Activated T-helper 9 cell treated with anti-CD3 and anti-CD28 coated beads, Interleukin-2, amount 50 U/mL, for 16 hours (primary cell): ENCODE measurements around the gene HEXIM1.

Experiments used
- DNase-seq: peaks from one replicate; pipeline ENCODE4 v3.0.0-alpha.2; 2020; ENCODE audit warnings: low read depth

The HEXIM1 gene

GRCh38 chr17:45172541-45173286 is 24.4 kb downstream of the HEXIM1 start:
- DNase-seq: no peak

DNA sequence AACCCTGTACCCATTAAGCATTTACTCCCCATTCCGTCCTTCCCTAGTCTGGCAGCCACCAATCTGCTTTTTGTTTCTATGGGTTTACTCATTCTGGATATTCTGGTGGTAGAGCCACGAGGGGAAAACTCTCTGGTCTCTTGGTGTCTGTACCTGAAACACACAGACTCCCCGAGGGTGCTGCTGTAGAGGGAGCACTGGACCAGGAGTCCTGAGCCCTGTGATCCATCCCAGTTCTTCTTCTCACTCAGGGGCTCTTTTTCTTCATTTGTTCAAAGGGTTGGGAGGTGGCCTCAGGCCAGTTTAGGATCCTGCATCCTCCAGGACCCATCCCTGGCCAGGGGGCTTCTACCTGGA is 27.5 kb downstream of the HEXIM1 start:
- no peak for DNase-seq

- DNase-seq: no peak
Measured at GRCh38 chr17:45177563-45177962, 29.3 kb downstream of the HEXIM1 start.

GRCh38 chr17:45184144-45184543 is 35.9 kb downstream of the HEXIM1 start:
- no peak for DNase-seq

GRCh38 chr17:45186801-45187354 is 38.6 kb downstream of the HEXIM1 start:
- no peak for DNase-seq

DNA sequence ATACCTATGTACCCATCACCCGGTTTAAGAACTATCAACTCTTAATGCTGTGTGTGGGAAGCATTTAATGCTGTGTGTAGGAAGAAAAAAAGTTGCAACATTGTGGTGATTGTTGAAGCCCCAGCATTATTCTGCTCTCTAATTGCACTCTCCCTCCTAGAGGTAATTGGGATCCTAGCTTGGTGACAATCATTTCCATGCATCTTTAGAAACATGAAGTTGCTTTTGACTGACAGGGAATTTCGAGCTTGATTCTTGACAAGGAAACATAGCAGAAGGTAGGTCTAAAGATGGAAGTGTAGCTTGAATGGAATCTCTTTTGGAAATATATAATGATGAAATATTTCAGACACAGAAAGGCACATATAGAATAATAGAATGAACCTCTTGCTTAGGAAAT is 40.7 kb downstream of the HEXIM1 start:
- DNase-seq: no peak

GRCh38 chr17:45190503-45191255 is 42.4 kb downstream of the HEXIM1 start:
- no peak for DNase-seq

GRCh38 chr17:45195424-45195823 is 47.1 kb downstream of the HEXIM1 start:
- DNase-seq: no peak

DNA sequence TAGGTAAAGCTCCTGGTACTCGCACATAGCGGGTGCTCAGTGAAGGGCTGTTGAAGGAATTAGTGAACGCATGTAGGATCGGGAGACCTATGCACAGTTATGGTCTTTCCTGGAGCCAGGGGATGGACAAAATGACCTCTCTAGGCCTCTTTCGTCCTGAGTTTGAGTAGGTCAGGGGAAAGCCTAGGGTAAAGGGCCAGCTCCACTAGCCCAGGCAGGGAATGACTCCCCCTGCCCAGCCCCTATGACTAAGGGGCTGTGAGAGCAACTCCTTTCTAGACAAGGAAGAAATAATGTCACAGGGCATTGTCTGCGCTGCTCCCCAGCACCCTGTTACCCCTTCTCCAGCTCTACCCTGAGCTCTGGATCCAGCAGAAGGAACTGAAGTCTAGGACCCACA is 48.8 kb downstream of the HEXIM1 start:
- no peak for DNase-seq

DNA sequence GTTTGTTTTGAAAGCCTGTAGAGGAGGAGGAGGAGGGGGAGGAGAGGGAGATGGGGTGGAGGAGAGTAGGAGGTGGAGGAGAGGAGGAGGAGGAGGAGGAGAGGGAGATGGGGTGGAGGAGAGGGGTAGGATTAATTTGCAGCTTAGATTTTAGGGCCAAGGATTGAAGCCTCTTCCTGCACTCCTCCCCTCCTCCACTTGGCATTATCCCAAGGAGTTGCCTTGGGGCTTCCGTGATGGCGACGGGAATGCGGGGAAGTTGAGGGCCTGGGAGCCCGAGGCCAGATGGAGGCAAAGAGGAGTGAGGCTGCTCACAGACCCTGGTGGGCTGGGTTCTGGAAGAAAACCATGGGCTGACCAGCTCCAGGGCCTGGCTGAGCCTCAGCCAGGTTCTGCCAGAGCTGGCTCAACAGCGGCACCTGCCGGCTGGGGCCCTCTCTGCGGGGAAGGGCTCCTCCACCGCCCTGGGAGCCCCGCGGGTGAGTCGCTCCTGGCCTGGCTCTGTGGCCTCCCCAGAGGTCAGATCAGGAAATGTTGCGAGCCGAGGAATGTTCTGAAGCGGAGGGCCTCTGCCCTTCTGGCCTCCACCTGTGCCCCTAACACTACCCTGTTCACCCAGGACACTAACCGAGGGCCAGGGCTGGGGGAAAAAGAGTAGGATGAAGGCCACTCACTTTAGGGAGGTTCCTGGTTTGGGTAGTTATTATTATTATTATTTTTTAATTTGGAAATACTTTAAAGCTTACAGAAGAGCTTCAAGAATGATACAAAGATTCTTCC is 49.5 kb downstream of the HEXIM1 start:
- DNase-seq: peak; percentile 84

GRCh38 chr17:45200701-45201100 is 52.4 kb downstream of the HEXIM1 start:
- no peak for DNase-seq

- DNase-seq: no peak
Measured at GRCh38 chr17:45201457-45201856, 53.2 kb downstream of the HEXIM1 start.
